ENCODE data around the gene CHRM1. TPM values are rescaled to one million over a fixed set of nuclear protein-coding genes. Genes with fewer than 3 reads are reported as not detected.

Gene CHRM1
- total RNA-seq, 1 experiment from 2014 or later = 0.10 TPM

- peak overlapping the region; percentile 75 to 85 for H3K4me3 ChIP-seq (replicated peaks in 1 of 2; ENCODE audit: low read depth in 1 of 2, low read length in 2 of 2)
- H3K9me2 ChIP-seq (ENCODE audit: insufficient read depth) = no peaks in the 10 kb centered on the region
- ChIA-PET RAD21 (ENCODE audit: low non-redundant PET in 1 of 2, low total read pairs in 2 of 2, uncharacterized antibody in 2 of 2, unreplicated experiment in 2 of 2) (interaction anchor here in 1 of 2 experiments (0.6 kb wide), 1 partner anchor 35 kb away, joined by 7 read pairs; no protein-coding TSS in a partner anchor), POLR2A (interaction anchor here (0.6 to 4.2 kb wide), 6 partner anchors 25 to 94 kb away, joined by 3 to 50 read pairs (median 28); no protein-coding TSS in a partner anchor), CTCF (interaction anchor here (1.2 kb wide), 1 partner anchor 94 kb away, joined by 3 read pairs; no protein-coding TSS in a partner anchor)
- peaks cover 27% of the 10 kb centered on the region; the same call in 1 of the 2 replicates for H4K20me1 ChIP-seq (ENCODE audit: insufficient read depth)
- peak overlapping the region; percentile 96 for H3K27ac ChIP-seq (ENCODE audit: low read depth, low read length)
- TF ChIP-seq YY1 (IDR thresholded peaks at IDR 0.05; ENCODE audit: extremely low read depth, insufficient replicate concordance, low read depth, low read length) = no peak
- no peak for TF ChIP-seq SIN3A (IDR thresholded peaks at IDR 0.05; ENCODE audit: low read depth)
- no peak for TF ChIP-seq SRF (IDR thresholded peaks at IDR 0.05; ENCODE audit: low read depth)
- TF ChIP-seq, protein P1, sequence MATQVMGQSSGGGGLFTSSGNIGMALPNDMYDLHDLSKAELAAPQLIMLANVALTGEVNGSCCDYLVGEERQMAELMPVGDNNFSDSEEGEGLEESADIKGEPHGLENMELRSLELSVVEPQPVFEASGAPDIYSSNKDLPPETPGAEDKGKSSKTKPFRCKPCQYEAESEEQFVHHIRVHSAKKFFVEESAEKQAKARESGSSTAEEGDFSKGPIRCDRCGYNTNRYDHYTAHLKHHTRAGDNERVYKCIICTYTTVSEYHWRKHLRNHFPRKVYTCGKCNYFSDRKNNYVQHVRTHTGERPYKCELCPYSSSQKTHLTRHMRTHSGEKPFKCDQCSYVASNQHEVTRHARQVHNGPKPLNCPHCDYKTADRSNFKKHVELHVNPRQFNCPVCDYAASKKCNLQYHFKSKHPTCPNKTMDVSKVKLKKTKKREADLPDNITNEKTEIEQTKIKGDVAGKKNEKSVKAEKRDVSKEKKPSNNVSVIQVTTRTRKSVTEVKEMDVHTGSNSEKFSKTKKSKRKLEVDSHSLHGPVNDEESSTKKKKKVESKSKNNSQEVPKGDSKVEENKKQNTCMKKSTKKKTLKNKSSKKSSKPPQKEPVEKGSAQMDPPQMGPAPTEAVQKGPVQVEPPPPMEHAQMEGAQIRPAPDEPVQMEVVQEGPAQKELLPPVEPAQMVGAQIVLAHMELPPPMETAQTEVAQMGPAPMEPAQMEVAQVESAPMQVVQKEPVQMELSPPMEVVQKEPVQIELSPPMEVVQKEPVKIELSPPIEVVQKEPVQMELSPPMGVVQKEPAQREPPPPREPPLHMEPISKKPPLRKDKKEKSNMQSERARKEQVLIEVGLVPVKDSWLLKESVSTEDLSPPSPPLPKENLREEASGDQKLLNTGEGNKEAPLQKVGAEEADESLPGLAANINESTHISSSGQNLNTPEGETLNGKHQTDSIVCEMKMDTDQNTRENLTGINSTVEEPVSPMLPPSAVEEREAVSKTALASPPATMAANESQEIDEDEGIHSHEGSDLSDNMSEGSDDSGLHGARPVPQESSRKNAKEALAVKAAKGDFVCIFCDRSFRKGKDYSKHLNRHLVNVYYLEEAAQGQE (IDR thresholded peaks at IDR 0.05; ENCODE audit: low read depth) = no peak
- no peak for TF ChIP-seq POLR2A (IDR thresholded peaks at IDR 0.05; ENCODE audit: borderline replicate concordance, extremely low read depth, insufficient read depth, insufficient read length)
- TF ChIP-seq FOSL1 (IDR thresholded peaks at IDR 0.05; ENCODE audit: low read depth) = no peak
- TF ChIP-seq EZH2 (IDR thresholded peaks at IDR 0.05) = no peak
- no peak for TF ChIP-seq CBX3 (IDR thresholded peaks at IDR 0.05; ENCODE audit: low read depth)
- TF ChIP-seq JUND (IDR thresholded peaks at IDR 0.05) = no peak
- no peak for TF ChIP-seq TCF7L2 (IDR thresholded peaks at IDR 0.05; ENCODE audit: borderline replicate concordance, extremely low read depth, insufficient read depth, insufficient read length)
- TF ChIP-seq EGR1 (IDR thresholded peaks at IDR 0.05; ENCODE audit: low read depth) = no peak
- no peak for TF ChIP-seq CEBPB (IDR thresholded peaks at IDR 0.05; ENCODE audit: low read depth)
- peak overlapping the region; percentile 79 for H3K4me2 ChIP-seq (ENCODE audit: low read length)
- intact Hi-C loops (cut with micrococcal nuclease) = loop anchor here (5.0 kb wide), 1 partner anchor 93 kb away; the partner anchor contains the start of gene TMEM179B
- H3K27me3 ChIP-seq (ENCODE audit: insufficient read depth, low read length) = no peaks in the 10 kb centered on the region
- no TSS peak for BruUV-seq (replicated peaks)
- H3K36me3 ChIP-seq (ENCODE audit: control insufficient read depth in 1 of 2, insufficient read depth in 2 of 2, low read length in 2 of 2) = peaks cover 28 to 44% of the 10 kb centered on the region in 2 experiments
- H2AFZ ChIP-seq (ENCODE audit: low read depth, low read length, poor library complexity, severe bottlenecking) = no peak overlapping the region
- H3K79me2 ChIP-seq (ENCODE audit: insufficient read depth, low read length) = peaks cover 96% of the 10 kb centered on the region
- ATAC-seq = peak; percentile 32
- peaks cover 38 to 68% of the 10 kb centered on the region in 2 experiments for H3K4me1 ChIP-seq (ENCODE audit: control insufficient read depth in 1 of 2, insufficient read depth in 2 of 2, low read length in 2 of 2)
- no peaks in the 10 kb centered on the region for H3K9me3 ChIP-seq (ENCODE audit: control insufficient read depth in 1 of 2, insufficient read depth in 1 of 2, low read depth in 1 of 2, low read length in 2 of 2)
- peak overlapping the region; percentile 92 for H3K9ac ChIP-seq (ENCODE audit: low read length)
- no peak for DNase-seq (ENCODE audit: low read depth, low spot score)
Measured at GRCh38 chr11:62880231-62880802, 40.8 kb downstream of the CHRM1 start.
